ENCODE results near the gene POLR2I. TPM values are rescaled to one million over a fixed set of nuclear protein-coding genes. Genes with fewer than 3 reads are reported as not detected.

Gene POLR2I
- total RNA-seq, 1 experiment from 2014 or later = 124 TPM

- no peak for DNase-seq (ENCODE audit: low read depth)
These were observed 49.8 kb downstream of the POLR2I start for GRCh38 chr19:36064826-36065225.

Other genes starting within 250 kb of the POLR2I start
- gene APLP1, start 246.3 kb downstream of the POLR2I start, total RNA-seq (2014; rRNA removed; shearing (Covaris generic)) = 1.6 and 6.6 TPM in 2 replicates
- 5.8 and 5.9 TPM in 2 replicates for gene NFKBID, start 214.3 kb downstream of the POLR2I start, total RNA-seq (2014; rRNA removed; shearing (Covaris generic))
- gene HCST, start 212.3 kb downstream of the POLR2I start, total RNA-seq (2014; rRNA removed; shearing (Covaris generic)) = not detected in 2 replicates
- gene TYROBP, start 206.6 kb downstream of the POLR2I start, total RNA-seq (2014; rRNA removed; shearing (Covaris generic)) = not detected in 2 replicates
- 1.9 and 3.4 TPM in 2 replicates for gene LRFN3, start 178.5 kb downstream of the POLR2I start, total RNA-seq (2014; rRNA removed; shearing (Covaris generic))
- gene SDHAF1, start 119.7 kb downstream of the POLR2I start, total RNA-seq (2014; rRNA removed; shearing (Covaris generic)) = 18.0 and 22.9 TPM in 2 replicates
- gene SYNE4, start 106.1 kb downstream of the POLR2I start, total RNA-seq (2014; rRNA removed; shearing (Covaris generic)) = not detected in 2 replicates
- gene ALKBH6, start 100.7 kb downstream of the POLR2I start, total RNA-seq (2014; rRNA removed; shearing (Covaris generic)) = 13.9 and 15.3 TPM in 2 replicates
- gene CLIP3, start 82.0 kb downstream of the POLR2I start, total RNA-seq (2014; rRNA removed; shearing (Covaris generic)) = 0.45 TPM in 1 of 2 replicates, not detected in the other
- gene THAP8, start 60.6 kb downstream of the POLR2I start, total RNA-seq (2014; rRNA removed; shearing (Covaris generic)) = 2.4 and 2.6 TPM in 2 replicates
- 17.4 and 20.2 TPM in 2 replicates for gene WDR62, start 60.0 kb downstream of the POLR2I start, total RNA-seq (2014; rRNA removed; shearing (Covaris generic))
- gene OVOL3, start 3.7 kb downstream of the POLR2I start, total RNA-seq (2014; rRNA removed; shearing (Covaris generic)) = not detected in 2 replicates
- gene TBCB, start 593 bp upstream of the POLR2I start, total RNA-seq (2014; rRNA removed; shearing (Covaris generic)) = 176 and 193 TPM in 2 replicates
- gene CAPNS1, start 25.2 kb upstream of the POLR2I start, total RNA-seq (2014; rRNA removed; shearing (Covaris generic)) = 391 and 431 TPM in 2 replicates
- not detected in 2 replicates for gene COX7A1, start 37.6 kb upstream of the POLR2I start, total RNA-seq (2014; rRNA removed; shearing (Covaris generic))
- gene ZNF565, start 99.8 kb upstream of the POLR2I start, total RNA-seq (2014; rRNA removed; shearing (Covaris generic)) = 0.90 and 2.2 TPM in 2 replicates
- 78.2 and 94.5 TPM in 2 replicates for gene ZNF146, start 100.2 kb upstream of the POLR2I start, total RNA-seq (2014; rRNA removed; shearing (Covaris generic))